Psoas muscle (tissue), 8 donors: ENCODE measurements around the gene MRGPRG. TPM values are rescaled to one million over a fixed set of nuclear protein-coding genes. Genes with fewer than 3 reads are reported as not detected.

Source experiments
- ATAC-seq, 4 donors: fragments of 200-7000 bp; cut with Tn5 transposase; one replicate each; pipeline ENCODE4 v1.9.1; 2020; ENCODE audit warnings: moderate library complexity in 3 of 4, mild to moderate bottlenecking in 2 of 4
- DNase-seq, 2 donors: peaks; one replicate each; pipeline ENCODE4 v3.0.0-alpha.2; 2020
- H3K27ac ChIP-seq: fragments of 200-600 bp; one replicate; pipeline ENCODE4 v1.8.0; 2022
- H3K27me3 ChIP-seq, 3 donors: fragments of 200-600 bp in 1 of 3; one replicate each; pipeline versions ENCODE4 v1.6.1 to v1.8.0; 2013 to 2022; ENCODE audit warnings: low read length in 2 of 3, mild to moderate bottlenecking in 2 of 3, moderate library complexity in 1 of 3; ENCODE audit not compliant: insufficient read depth in 3 of 3
- H3K36me3 ChIP-seq, 2 donors: fragments of 200-600 bp in 1 of 2; one replicate each; pipeline versions ENCODE4 v1.6.1 to v1.8.0; 2013 to 2022; ENCODE audit warnings: low read depth in 1 of 2, mild to moderate bottlenecking in 1 of 2, moderate library complexity in 1 of 2; ENCODE audit not compliant: insufficient read depth in 1 of 2
- H3K4me1 ChIP-seq: fragments of 200-600 bp; one replicate; pipeline ENCODE4 v1.8.0; 2022
- H3K4me3 ChIP-seq: fragments of 200-600 bp; one replicate; pipeline ENCODE4 v1.8.0; 2022; ENCODE audit warnings: mild to moderate bottlenecking
- H3K9me3 ChIP-seq: fragments of 200-600 bp; one replicate; pipeline ENCODE4 v1.8.0; 2022
- CTCF ChIP-seq: fragments of 200-600 bp; IDR thresholded peaks from one replicate; pipeline ENCODE4 v1.8.0; 2022; ENCODE audit warnings: antibody characterized with exemption
- WGBS, 3 donors: extraction: QIAGEN DNeasy Blood & Tissue Kit; methylation state at CpG; one replicate each; pipeline versions ENCODE4 v1.1.6 to v1.1.7; 2013; 5-methylcytosine and 5-hydroxymethylcytosine counted together
- intact Hi-C, 2 donors: fragments of 100-400 bp; cut with DNase I; formaldehyde crosslinking; loops; one replicate each; pipeline versions ENCODE4 v1.11.0 to v1.14.2; 2022
- polyA plus RNA-seq, 3 donors: library from polyadenylated mRNA; stranded (reverse); fragments of 200-250 nt; gene quantifications; one replicate each; pipeline ENCODE4 v1.2.3, GENCODE V29; 2013
- total RNA-seq, 4 donors: library from RNA; stranded (reverse); fragmentation: NEBNext Ultra II Directional in 2 of 4; extraction: Animal tissue kit (Norgen Biotek cat#: 25700) in 2 of 4; gene quantifications; one replicate each; pipeline versions ENCODE4 v1.2.1 to v1.2.4, GENCODE V29; 2021 to 2023
- donor health status: healthy with polysubstance abuse.
- donor health status: DM: no; HTN: no; CAD: no; lungs with moderate emphysema.
- donor health status: Bipolar disorder and iron deficiency.
- donor health status: healthy.
- donor health status: DM: yes; HTN: yes; CAD: no.
- donor health status: DM: no; HTN: no; CAD: no.
- donor health status: DM: no; HTN: no; CAD: no.
- donor health status: DM: yes; HTN: yes; CAD: no.

MRGPRG gene
- total and polyA plus RNA-seq, 7 donors = not detected

DNA sequence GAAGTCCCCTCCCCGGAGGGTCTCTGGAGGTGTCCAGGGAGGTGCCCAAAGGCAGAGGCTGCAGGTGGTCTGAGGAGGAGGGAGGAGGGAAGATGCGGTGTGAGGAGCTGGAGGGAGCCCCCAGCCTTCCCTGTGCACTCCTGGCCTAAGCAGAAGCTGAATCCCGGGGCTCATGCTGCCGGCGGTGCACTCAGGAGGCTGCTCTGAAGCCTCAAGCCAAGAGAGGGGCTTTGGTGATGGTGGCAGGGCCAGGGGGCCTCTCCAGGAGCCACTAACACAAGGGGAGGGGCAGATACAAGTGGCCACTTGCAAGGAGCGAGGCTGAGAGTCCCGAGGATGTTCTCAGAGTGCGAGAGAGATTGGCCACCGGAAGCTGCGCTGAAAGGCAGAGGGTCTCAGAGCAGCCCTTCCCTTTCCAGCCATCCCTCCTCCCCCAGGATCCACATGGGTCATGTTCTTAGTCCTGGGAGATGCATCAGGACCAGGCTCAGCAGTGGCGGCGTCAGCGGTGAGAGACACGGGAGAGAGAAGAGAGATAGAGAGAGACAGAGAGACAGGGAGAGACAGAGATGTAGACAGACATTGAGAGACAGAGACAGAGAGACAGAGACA lies 774 bp upstream of the MRGPRG start:
- ATAC-seq (no peak), DNase-seq (no peak)
- Histone ChIP-seq H3K4me3 (no peak overlapping the region), H3K36me3 (no peaks in the 10 kb centered on the region), H3K9me3 (no peaks in the 10 kb centered on the region), H3K27me3 (peaks cover 0 to 61% (median 19%) of the 10 kb centered on the region in 3 donors), H3K27ac (no peak overlapping the region), H3K4me1 (no peaks in the 10 kb centered on the region)
- no peak for TF ChIP-seq CTCF
- 50% methylated on average over 14 of the region's 14 CpGs for WGBS, 3 donors
- intact Hi-C loops = no loop called here

DNA sequence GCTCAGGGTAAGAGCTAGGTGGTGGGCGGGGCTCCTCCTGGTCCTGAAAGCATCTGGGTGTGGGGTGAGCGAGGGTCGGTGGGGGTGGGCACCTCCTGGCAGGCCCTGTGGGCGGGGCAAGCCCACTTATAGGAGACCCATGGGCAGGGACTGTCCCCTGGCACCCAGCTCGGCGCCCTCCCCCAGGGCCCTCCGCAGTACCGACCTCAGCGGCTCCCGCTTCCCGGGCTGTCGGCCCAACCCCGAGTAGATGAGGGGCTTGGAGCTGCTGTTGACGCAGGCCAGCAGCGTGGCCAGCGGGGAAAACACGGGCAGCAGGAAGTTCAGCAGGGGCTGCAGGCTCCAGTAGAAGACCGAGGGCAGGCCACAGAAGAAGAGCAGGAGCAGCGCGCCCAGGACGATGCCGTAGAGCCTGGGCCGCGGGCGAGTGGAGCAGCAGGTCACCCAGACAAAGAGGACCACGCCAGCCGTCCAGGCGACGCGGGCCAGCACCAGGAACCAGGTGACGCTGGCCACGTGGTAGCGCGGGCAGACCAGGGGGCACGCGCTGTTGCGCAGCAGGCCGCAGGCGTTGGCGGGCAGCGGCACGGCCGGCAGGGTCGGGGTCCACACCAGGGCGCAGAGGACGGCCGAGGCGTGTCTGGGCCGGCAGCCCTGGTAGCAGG lies 663 bp downstream of the MRGPRG start:
- H3K4me1 ChIP-seq = no peaks in the 10 kb centered on the region
- WGBS, 3 donors = 80 to 86% (median 84%) methylated on average over 43 to 49 of the region's 49 CpGs
- ATAC-seq = peak in 2 of 4 donors; percentile 7 to 23
- H3K4me3 ChIP-seq = no peak overlapping the region
- no peaks in the 10 kb centered on the region for H3K36me3 ChIP-seq
- no peak for DNase-seq
- no peaks in the 10 kb centered on the region for H3K9me3 ChIP-seq
- intact Hi-C loops = loop anchor here (1.0 to 2.0 kb wide), 3 partner anchors 107 to 181 kb away; no protein-coding TSS in a partner anchor
- H3K27me3 ChIP-seq = peaks cover 0 to 52% (median 20%) of the 10 kb centered on the region in 3 donors
- H3K27ac ChIP-seq = no peak overlapping the region
- TF ChIP-seq CTCF = no peak

GRCh38 chr11:3216027-3216525 lies 2.5 kb downstream of the MRGPRG start:
- ATAC-seq (no peak), DNase-seq (peak in 1 of 2 donors; percentile 53)
- H3K27ac ChIP-seq = no peak overlapping the region
- H3K4me1 ChIP-seq = no peaks in the 10 kb centered on the region
- no peak for TF ChIP-seq CTCF
- H3K4me3 ChIP-seq = no peak overlapping the region
- intact Hi-C loops = loop anchor here (2.0 kb wide), 2 partner anchors 105 to 179 kb away; no protein-coding TSS in a partner anchor
- H3K27me3 ChIP-seq = peaks cover 0 to 38% (median 20%) of the 10 kb centered on the region in 3 donors
- H3K9me3 ChIP-seq = peaks cover 4% of the 10 kb centered on the region
- no peaks in the 10 kb centered on the region for H3K36me3 ChIP-seq
- WGBS, 3 donors = 61 to 66% (median 65%) methylated on average over 11 of the region's 11 CpGs

- Histone ChIP-seq H3K9me3 (peaks cover 10% of the 10 kb centered on the region), H3K4me3 (no peak overlapping the region), H3K27me3 (peaks cover 0 to 32% (median 14%) of the 10 kb centered on the region in 3 donors), H3K4me1 (no peaks in the 10 kb centered on the region), H3K36me3 (no peaks in the 10 kb centered on the region), H3K27ac (no peak overlapping the region)
- intact Hi-C loops = loop anchor here (2.0 kb wide), 2 partner anchors 105 to 179 kb away; no protein-coding TSS in a partner anchor
- 60 to 70% (median 64%) methylated on average over 17 of the region's 17 CpGs for WGBS, 3 donors
- TF ChIP-seq CTCF = no peak
- ATAC-seq = no peak
- DNase-seq = peak in 1 of 2 donors; percentile 35
Observed at GRCh38 chr11:3215346-3216026, 3.1 kb downstream of the MRGPRG start.
